HG03460 (cell line): ENCODE data around the gene TEKT3.

Source experiments
- ATAC-seq: cut with Tn5 transposase; IDR thresholded peaks from one replicate; pipeline ENCODE4 v1.9.1; 2021; ENCODE audit not compliant: unreplicated experiment

The TEKT3 gene

GRCh38 chr17:15298176-15298575 is 43.2 kb downstream of the TEKT3 start:
- ATAC-seq = no peak

DNA sequence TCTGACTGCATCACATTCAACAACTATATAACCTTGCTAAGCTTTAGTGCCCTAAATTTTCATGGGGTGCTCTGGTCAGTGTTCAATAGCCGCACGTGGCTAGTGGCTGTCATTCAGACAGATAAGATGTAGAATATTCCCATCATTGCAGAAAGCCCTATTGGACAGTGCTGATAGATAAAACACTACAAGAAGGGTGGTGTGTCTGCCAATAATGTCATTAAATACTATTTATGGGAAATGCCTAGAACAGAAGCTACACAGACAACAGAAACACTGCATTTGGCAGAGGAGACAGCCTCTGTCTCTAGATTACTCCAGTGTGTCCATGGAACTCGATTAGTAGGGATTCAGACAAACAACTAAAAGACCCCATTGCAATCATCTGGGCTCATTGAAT is 47.8 kb downstream of the TEKT3 start:
- no peak for ATAC-seq

DNA sequence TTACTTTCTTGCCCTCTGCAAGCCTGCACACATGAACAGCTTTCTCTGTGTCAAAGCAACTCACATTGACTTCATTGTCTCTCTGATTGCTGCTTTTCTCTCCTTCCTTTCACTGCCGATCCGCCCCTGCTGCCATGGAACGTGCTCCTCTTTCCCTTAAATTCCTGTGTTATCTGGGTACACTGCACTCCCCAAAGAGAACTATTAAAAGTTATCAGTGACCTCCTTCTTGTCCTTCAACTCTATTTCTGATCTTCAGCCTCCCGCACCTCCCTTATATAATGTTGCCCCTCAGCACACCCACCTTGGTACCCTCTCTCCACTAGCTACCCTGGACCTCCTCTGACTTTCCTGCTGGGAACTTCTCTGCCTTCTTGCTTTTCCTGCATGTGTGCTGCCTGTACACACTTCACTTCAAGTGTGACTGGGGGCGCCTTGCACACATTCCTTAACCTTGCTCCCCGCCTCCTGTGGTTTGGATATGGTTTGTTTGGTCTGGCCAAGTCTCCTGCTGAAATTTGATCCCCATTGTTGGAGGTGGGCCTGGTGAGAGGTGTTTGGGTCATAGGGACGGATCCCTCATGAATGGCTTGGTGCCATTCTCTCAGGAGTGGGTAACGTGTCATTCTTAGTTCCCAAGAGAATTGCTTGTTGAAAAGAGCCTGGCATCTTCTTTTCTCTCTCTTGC is 49.6 kb downstream of the TEKT3 start:
- no peak for ATAC-seq

DNA sequence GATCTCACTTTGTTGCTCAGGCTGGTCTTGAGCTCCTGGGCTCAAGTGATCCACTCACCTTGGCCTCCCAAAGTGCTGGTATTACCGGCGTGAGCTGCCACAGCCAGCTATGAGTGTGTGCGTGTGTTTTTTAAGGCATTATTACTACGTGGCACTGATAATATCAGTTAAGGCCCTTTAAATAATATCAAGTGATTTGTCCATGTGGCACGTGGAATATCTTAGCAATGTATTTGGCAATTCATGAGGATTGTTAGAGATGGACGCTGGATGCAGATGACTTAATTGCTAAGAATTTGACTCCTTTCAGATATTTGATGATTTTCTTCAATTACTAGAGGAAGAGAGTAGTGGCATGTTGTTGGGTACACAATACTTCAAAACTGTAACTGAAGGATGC is 50.8 kb downstream of the TEKT3 start:
- no peak for ATAC-seq

GRCh38 chr17:15289285-15290183 is 51.9 kb downstream of the TEKT3 start:
- ATAC-seq = no peak

GRCh38 chr17:15288859-15289258 is 52.5 kb downstream of the TEKT3 start:
- ATAC-seq = no peak

DNA sequence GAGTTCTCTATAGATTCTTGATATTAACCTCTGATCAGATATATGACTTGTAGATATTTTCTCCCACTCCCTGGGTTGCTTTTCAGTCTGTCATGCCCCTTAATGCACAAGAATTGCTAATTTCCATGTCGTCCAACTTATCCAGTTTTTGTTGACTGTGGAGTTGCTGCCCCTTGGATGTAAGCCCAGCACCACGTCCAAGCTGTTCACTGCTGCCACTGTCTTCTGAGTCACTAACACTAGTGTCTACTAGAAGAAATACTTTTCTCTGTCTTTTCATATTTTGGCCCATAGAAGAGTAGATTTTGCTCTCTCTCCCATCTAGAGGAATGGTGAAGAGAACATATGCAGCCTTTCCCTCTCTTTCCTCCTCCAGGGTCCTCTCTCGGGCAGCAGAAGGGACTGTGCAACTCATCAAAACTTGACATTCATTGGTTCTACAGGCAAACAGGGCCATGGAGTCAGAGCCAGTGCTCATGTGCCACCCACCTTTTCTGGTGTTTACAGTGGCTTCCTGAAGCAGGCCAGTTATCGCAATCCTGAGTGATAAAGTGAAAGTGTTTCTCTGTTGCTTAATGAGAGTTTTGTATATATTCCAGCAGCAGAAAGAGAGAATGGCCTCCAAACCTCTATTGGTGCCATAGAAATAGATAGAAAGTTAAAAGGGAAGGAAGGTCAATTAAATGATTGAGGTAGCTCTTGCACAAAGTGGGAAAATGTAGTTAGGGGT is 53.7 kb downstream of the TEKT3 start:
- ATAC-seq = no peak

DNA sequence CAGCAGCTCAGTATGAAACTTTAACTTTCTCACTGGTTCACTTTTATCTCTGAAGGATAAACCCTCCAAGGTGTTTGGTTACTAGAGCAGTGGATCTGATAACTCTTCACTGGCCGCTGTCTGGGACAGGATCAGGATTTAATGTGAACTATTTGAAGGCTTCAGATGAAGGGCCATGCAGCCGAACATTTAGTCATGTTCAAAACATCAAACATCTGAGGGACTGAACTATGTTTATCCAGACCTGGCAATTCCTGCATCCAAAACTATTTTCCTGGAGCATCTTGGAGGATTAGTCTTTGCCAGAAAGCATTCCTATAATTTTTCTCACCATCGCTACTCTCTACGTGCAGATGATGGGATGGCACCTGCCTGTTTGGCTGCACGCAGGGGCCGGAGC is 55.9 kb downstream of the TEKT3 start:
- no peak for ATAC-seq

DNA sequence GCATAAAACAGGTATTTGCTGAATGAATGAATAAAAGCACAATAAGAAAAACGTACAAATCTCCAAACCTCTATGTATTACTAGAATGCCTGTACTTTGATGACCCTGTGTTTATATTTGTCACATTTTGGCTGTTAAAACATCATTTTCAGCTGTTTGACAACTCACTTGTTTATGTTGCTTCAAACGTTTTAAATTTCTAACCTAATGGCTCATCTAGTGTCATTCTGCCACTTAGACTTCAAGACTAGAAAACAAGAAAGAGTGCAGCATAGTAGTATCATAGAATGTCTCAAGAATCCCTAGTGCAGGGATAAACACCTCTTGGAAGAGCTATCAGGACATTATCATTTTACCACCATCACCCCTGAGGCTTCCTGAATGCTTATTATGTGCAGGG is 56.9 kb downstream of the TEKT3 start:
- ATAC-seq = no peak

DNA sequence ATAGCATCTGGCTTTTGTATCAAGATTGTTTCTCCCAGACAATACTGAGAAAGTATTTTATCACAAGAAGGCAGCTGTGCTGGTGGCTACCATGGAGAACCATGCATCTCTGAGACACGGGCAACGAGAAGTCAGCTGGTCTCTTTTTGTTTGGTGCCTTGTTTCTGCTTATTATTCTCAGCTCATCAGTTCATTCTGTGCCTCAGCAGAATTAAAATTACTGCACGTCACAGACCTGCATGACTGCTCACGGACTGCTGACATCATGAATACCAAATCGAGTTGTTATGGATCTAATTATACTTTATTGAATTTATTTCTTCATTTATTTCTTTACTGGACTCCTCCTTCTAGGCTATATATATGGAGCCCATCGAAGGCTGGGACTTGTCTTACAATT is 57.3 kb downstream of the TEKT3 start:
- ATAC-seq = no peak

DNA sequence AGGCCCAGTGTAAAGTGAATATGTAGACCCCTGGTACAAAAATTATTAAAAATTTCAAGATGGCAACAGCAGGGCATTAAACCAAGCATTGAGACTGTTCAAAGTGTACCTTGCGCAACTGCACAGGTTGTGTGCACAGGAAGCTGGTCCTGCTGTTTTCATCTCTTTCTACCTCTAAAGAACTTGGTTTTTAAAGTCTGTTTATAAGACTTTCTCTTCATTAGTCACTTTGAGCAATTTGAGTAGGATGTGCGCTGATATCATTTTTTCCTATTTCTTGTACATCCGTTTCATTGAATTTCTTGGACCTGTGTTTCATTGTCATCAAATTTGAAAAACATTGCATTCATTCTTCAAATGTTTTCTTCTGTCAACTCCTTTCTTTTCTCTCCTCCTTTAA is 59.5 kb downstream of the TEKT3 start:
- ATAC-seq = no peak

GRCh38 chr17:15278924-15279477 is 62.4 kb downstream of the TEKT3 start:
- ATAC-seq = no peak

DNA sequence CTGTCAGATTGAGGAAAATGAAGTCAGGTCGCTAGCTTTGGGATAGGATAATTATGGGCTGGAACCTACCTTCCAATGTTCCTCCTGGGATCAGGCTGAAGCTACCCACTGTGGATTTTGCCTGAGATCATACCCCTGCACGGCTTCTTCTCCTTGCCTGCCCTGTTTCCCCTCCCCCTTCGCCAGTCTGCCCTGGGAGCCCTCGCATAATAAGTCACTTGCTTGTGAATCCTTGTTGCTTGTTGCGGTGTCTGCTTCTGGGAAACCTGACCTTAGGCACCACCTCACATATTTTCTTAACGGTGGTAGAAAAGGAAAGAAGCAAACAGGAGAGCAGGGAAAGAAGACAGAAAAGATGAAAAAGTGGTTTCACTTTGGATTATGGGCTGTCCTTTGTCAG is 63.0 kb downstream of the TEKT3 start:
- ATAC-seq = no peak

DNA sequence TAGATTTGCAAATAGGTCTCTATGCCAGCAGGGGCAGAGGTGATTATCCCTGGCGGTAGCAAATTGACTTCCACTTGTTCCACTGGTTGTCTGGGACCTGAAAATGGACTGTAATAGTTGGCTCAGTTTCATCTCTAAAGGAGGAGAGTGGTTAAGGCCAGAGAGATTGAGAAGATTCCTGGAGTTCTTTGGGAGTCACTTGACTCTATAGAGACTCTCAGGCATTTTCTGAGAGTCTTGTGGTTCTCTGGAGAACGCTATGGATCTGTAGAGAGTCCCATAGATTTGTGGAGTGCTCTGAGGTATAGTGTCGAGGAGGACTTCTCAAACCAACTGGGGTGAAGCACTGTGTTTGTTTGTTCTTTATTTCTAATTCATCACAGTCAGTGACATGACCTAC is 67.4 kb downstream of the TEKT3 start:
- ATAC-seq = no peak

GRCh38 chr17:15273141-15273793 is 68.1 kb downstream of the TEKT3 start:
- ATAC-seq = no peak

GRCh38 chr17:15271741-15272140 is 69.7 kb downstream of the TEKT3 start:
- no peak for ATAC-seq

GRCh38 chr17:15270628-15271381 is 70.6 kb downstream of the TEKT3 start:
- no peak for ATAC-seq

- no peak for ATAC-seq
Measured at GRCh38 chr17:15269780-15270089, 71.7 kb downstream of the TEKT3 start.

- no peak for ATAC-seq
Measured at GRCh38 chr17:15269087-15269779, 72.2 kb downstream of the TEKT3 start.

- ATAC-seq = no peak
Measured at GRCh38 chr17:15268461-15268860, 72.9 kb downstream of the TEKT3 start.
